Lung (tissue), 12 donors: Measurements from ENCODE around the gene PUSL1. TPM values are rescaled to one million over a fixed set of nuclear protein-coding genes. Genes with fewer than 3 reads are reported as not detected.

ENCODE experiments used
- ATAC-seq: fragments of 200-7000 bp; cut with Tn5 transposase; one replicate; pipeline ENCODE4 v1.9.1; 2020; ENCODE audit warnings: moderate number of reproducible peaks; ENCODE audit not compliant: insufficient read depth, low FRiP score
- DNase-seq, 3 donors: peaks; one replicate each; pipeline ENCODE4 v3.0.0-alpha.2; 2013 to 2017
- H3K27ac ChIP-seq, 2 donors: one replicate each; pipeline ENCODE4 v1.5.1; 2013; ENCODE audit warnings: mild to moderate bottlenecking in 2 of 2, moderate library complexity in 2 of 2, control low read depth in 1 of 2, inconsistent platforms in 1 of 2, low read depth in 1 of 2, low read length in 1 of 2
- H3K27me3 ChIP-seq, 3 donors: one replicate each; pipeline ENCODE4 v1.5.1; 2013; ENCODE audit warnings: low read length in 2 of 3; ENCODE audit not compliant: control insufficient read depth in 3 of 3, insufficient read depth in 3 of 3
- H3K36me3 ChIP-seq, 4 donors: one replicate each; pipeline ENCODE4 v1.5.1; 2013; ENCODE audit warnings: low read length in 4 of 4, mild to moderate bottlenecking in 1 of 4, moderate library complexity in 1 of 4; ENCODE audit not compliant: control insufficient read depth in 4 of 4, insufficient read depth in 4 of 4
- H3K4me1 ChIP-seq, 5 donors: one replicate each; pipeline ENCODE4 v1.5.1; 2013; ENCODE audit warnings: low read length in 5 of 5, mild to moderate bottlenecking in 2 of 5, moderate library complexity in 1 of 5; ENCODE audit not compliant: control insufficient read depth in 5 of 5, insufficient read depth in 5 of 5
- H3K4me3 ChIP-seq: one replicate; pipeline ENCODE4 v1.5.1; 2013; ENCODE audit warnings: mild to moderate bottlenecking, control low read depth, moderate library complexity
- H3K9ac ChIP-seq, 2 donors: one replicate each; pipeline ENCODE4 v1.5.1; 2013; ENCODE audit warnings: low read length in 2 of 2, control low read depth in 1 of 2; ENCODE audit not compliant: insufficient read depth in 1 of 2
- H3K9me3 ChIP-seq, 4 donors: one replicate each; pipeline ENCODE4 v1.5.1; 2013; ENCODE audit warnings: low read length in 3 of 4, mild to moderate bottlenecking in 1 of 4, moderate library complexity in 1 of 4; ENCODE audit not compliant: control insufficient read depth in 4 of 4, insufficient read depth in 3 of 4
- CTCF ChIP-seq: IDR thresholded peaks from 2 replicates; pipeline ENCODE4 v1.5.1; 2012; ENCODE audit warnings: mild to moderate bottlenecking; ENCODE audit errors: control extremely low read depth, extremely low read depth
- WGBS, 2 donors: extraction: QIAGEN DNeasy Blood & Tissue Kit; methylation state at CpG; one replicate each; pipeline ENCODE4 v1.1.7; 2013; 5-methylcytosine and 5-hydroxymethylcytosine counted together
- polyA plus RNA-seq, 2 donors: library from polyadenylated mRNA; stranded (reverse); fragments of 200-250 nt; gene quantifications; one replicate each; pipeline ENCODE4 v1.2.1, GENCODE V29; 2013
- total RNA-seq, 2 donors: library from RNA; depleted of rRNA in 1 of 2; stranded (reverse); fragments of >200 nt in 1 of 2; gene quantifications; one replicate each; pipeline ENCODE4 v1.2.1, GENCODE V29; 2014 to 2021
- donor health status: control.
- donor health status: control.
- donor health status: Bipolar disorder and iron deficiency.
- donor health status: healthy.
- donor health status: DM: yes; HTN: yes; CAD: no.

PUSL1 gene
- total and polyA plus RNA-seq, 4 donors, result 11.3 to 23.7 (median 18.6) TPM

- peaks cover 0 to 35% (median 21%) of the 10 kb centered on the region in 5 donors for H3K4me1 ChIP-seq
Observed at GRCh38 chr1:1347663-1348419, 39.4 kb downstream of the PUSL1 start.

GRCh38 chr1:1348420-1349255, 40.2 kb downstream of the PUSL1 start:
- DNase-seq (peak in 1 of 3 donors; percentile 42), ATAC-seq (no peak)
- no peaks in the 10 kb centered on the region for H3K27me3 ChIP-seq
- H3K36me3 ChIP-seq, result peaks cover 0 to 8% (median 3%) of the 10 kb centered on the region in 4 donors
- H3K9ac ChIP-seq, result peak overlapping the region in 1 of 2 donors; percentile 5
- peak overlapping the region; percentile 78 for H3K4me3 ChIP-seq
- no peak for TF ChIP-seq CTCF
- no peaks in the 10 kb centered on the region for H3K9me3 ChIP-seq
- WGBS, 2 donors, result 1% methylated on average over 69 to 109 of the region's 109 CpGs
- H3K4me1 ChIP-seq, result peaks cover 0 to 35% (median 21%) of the 10 kb centered on the region in 5 donors
- peak overlapping the region; percentile 25 to 77 for H3K27ac ChIP-seq

More at GRCh38 chr1:1347663-1348419, 39.4 kb downstream of the PUSL1 start:
- ATAC-seq (no peak), DNase-seq (no peak)
- peaks cover 0 to 5% (median 3%) of the 10 kb centered on the region in 4 donors for H3K36me3 ChIP-seq
- peak overlapping the region in 1 of 2 donors; percentile 5 for H3K9ac ChIP-seq
- TF ChIP-seq CTCF, result no peak
- H3K27me3 ChIP-seq, result no peaks in the 10 kb centered on the region
- WGBS, 2 donors, result 35 to 59% methylated on average over 26 of the region's 26 CpGs
- H3K27ac ChIP-seq, result peak overlapping the region; percentile 25 to 77
- H3K4me3 ChIP-seq, result peak overlapping the region; percentile 78
- no peaks in the 10 kb centered on the region for H3K9me3 ChIP-seq

- Histone ChIP-seq H3K36me3 (peaks cover 0 to 10% (median 5%) of the 10 kb centered on the region in 4 donors), H3K27ac (peak within 1 kb of the TSS; percentile 82 to 86), H3K9ac (peak within 1 kb of the TSS in 1 of 2 donors; percentile 5), H3K4me3 (peak within 1 kb of the TSS; percentile 78), H3K4me1 (peaks cover 0 to 35% (median 21%) of the 10 kb centered on the region in 5 donors), H3K27me3 (no peaks in the 10 kb centered on the region), H3K9me3 (peaks cover 0 to 2% (median 0%) of the 10 kb centered on the region in 4 donors)
- peak; percentile 42 for ATAC-seq
- WGBS, 2 donors, result 0 to 1% methylated on average over 26 to 121 of the region's 122 CpGs
- TF ChIP-seq CTCF, result no peak
- peak; percentile 79 to 86 (median 84) for DNase-seq
Observed at GRCh38 chr1:1349256-1350012, 41.0 kb downstream of the PUSL1 start, which contains the start of gene DVL1. Gene DVL1 (minus strand): TSS chr1:1349418. CDS start chr1:1349065, 353 bp downstream.
